Heart right ventricle (tissue), 16 donors: Measurements from ENCODE around the gene ALDH3B1. TPM values are rescaled to one million over a fixed set of nuclear protein-coding genes. Genes with fewer than 3 reads are reported as not detected.

ENCODE experiments used
- ATAC-seq, 8 donors: fragments of 200-7000 bp; cut with Tn5 transposase; one replicate each; pipeline ENCODE4 v1.9.1; 2020; ENCODE audit warnings: mild to moderate bottlenecking in 8 of 8, moderate library complexity in 8 of 8, moderate number of reproducible peaks in 1 of 8
- DNase-seq, 2 donors: peaks; one replicate each; pipeline ENCODE4 v3.0.0-alpha.2; 2020
- H3K27ac ChIP-seq, 10 donors: fragments of 200-600 bp; sonication (generic) in 2 of 10; one replicate each; pipeline versions ENCODE4 v1.5.0 to v1.8.0; 2020 to 2022; ENCODE audit warnings: mild to moderate bottlenecking in 3 of 10
- H3K27me3 ChIP-seq, 7 donors: fragments of 200-600 bp; one replicate each; pipeline ENCODE4 v1.8.0; 2021 to 2022; ENCODE audit warnings: mild to moderate bottlenecking in 2 of 7
- H3K36me3 ChIP-seq, 9 donors: fragments of 200-600 bp; sonication (generic) in 1 of 9; one replicate each; pipeline versions ENCODE4 v1.5.0 to v1.8.0; 2020 to 2022; ENCODE audit warnings: mild to moderate bottlenecking in 2 of 9
- H3K4me1 ChIP-seq, 9 donors: fragments of 200-600 bp; sonication (generic) in 1 of 9; one replicate each; pipeline versions ENCODE4 v1.5.0 to v1.8.0; 2020 to 2022; ENCODE audit warnings: mild to moderate bottlenecking in 4 of 9
- H3K4me3 ChIP-seq, 10 donors: fragments of 200-600 bp; sonication (generic) in 2 of 10; one replicate each; pipeline versions ENCODE4 v1.5.0 to v1.8.0; 2020 to 2022; ENCODE audit warnings: mild to moderate bottlenecking in 7 of 10, moderate library complexity in 2 of 10
- H3K9me3 ChIP-seq, 11 donors: fragments of 200-600 bp in 10 of 11; sonication (generic) in 2 of 11; one replicate each; pipeline versions ENCODE4 v1.5.0 to v1.8.0; 2013 to 2022; ENCODE audit warnings: mild to moderate bottlenecking in 2 of 11, control low read depth in 1 of 11, moderate library complexity in 1 of 11
- CTCF ChIP-seq, 9 donors: fragments of 200-600 bp; sonication (generic) in 2 of 9; IDR thresholded peaks; one replicate each; pipeline versions ENCODE4 v1.5.0 to v1.8.0; 2021 to 2022; ENCODE audit warnings: antibody characterized with exemption in 9 of 9, mild to moderate bottlenecking in 5 of 9, moderate library complexity in 1 of 9
- WGBS, 2 donors: extraction: QIAGEN DNeasy Blood & Tissue Kit; methylation state at CpG; one replicate each; pipeline ENCODE4 v1.1.7; 2013; ENCODE audit warnings: inconsistent platforms in 1 of 2; 5-methylcytosine and 5-hydroxymethylcytosine counted together
- intact Hi-C, 10 donors: fragments of 100-400 bp; cut with DNase I; formaldehyde crosslinking; loops; one replicate each; pipeline versions ENCODE4 v1.11.1 to v1.14.2; 2022
- polyA plus RNA-seq, 2 donors: library from polyadenylated mRNA; stranded (reverse); fragments of 200-250 nt; gene quantifications; one replicate each; pipeline ENCODE4 v1.2.3, GENCODE V29; 2013
- total RNA-seq, 10 donors: library from RNA; stranded (reverse); fragmentation: NEBNext Ultra II Directional in 3 of 10; extraction: Animal tissue kit (Norgen Biotek cat#: 25700) in 3 of 10; gene quantifications; one replicate each; pipeline versions ENCODE4 v1.2.1 to v1.2.4, GENCODE V29; 2021 to 2023
- donor health status: Arrhythmogenic right ventricular cardiomyopathy.
- donor health status: ischemic (EF 13 %, LVEDD 7.1; RV severe dilation, severe dysfunction).
- donor health status: healthy with polysubstance abuse.
- donor health status: DM: no; HTN: yes; CAD: no.
- donor health status: DM: no; HTN: no; CAD: no.
- donor health status: ischemic (EF 25% LVEDD 6.9; RV normal size, moderate dysfunction).
- donor health status: ischemic (EF 25% LVEDD 5.7; RV mildly dilated, moderate dysfunction).
- donor health status: healthy.
- donor health status: DM: yes; HTN: yes; CAD: no.
- donor health status: Ischemic cardiomyopathy.
- donor health status: ischemic (EF 35%, LVEDD 5.7; RV mildly dilated, moderate dysfunction).
- donor health status: nonischemic (EF 11% LVEDD 7.7; RV severe dilation, severe dysfunction).
- donor health status: DM: yes; HTN: yes; CAD: no.
- donor health status: PGD.
- donor health status: ischemic (EF 29% LVEDD 5.4; RV normal size, mild dysfunction).
- donor health status: nonischemic (EF 23%, LVEDD 6.1; RV moderate dilation, normal function).

Gene ALDH3B1
- total and polyA plus RNA-seq, 12 donors = 2.1 to 11.0 (median 4.3) TPM

DNA sequence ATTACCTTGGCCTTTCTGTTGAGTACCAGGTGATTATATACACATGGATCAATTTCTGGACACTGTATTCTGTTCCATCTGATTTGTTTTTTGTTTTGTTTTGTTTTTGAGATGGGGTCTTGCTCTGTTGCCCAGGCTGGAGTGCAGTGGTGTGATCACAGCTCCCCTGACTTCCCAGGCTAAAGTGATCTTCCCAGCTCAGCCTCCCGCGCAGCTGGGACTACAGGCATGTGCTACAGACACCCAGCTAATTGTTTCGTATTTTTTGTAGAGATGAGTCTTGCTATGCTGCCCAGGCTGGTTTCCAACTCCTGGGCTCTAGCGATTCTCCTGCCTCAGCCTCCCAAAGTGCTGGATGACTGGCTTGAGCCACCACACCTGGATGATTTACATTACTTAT, 47.7 kb downstream of the ALDH3B1 start:
- no peak for TF ChIP-seq CTCF (IDR thresholded peaks at IDR 0.05)
- Histone ChIP-seq H3K27me3 (no peaks in the 10 kb centered on the region), H3K4me3 (no peak overlapping the region), H3K9me3 (no peaks in the 10 kb centered on the region), H3K4me1 (no peaks in the 10 kb centered on the region), H3K36me3 (peaks cover 0 to 61% (median 7%) of the 10 kb centered on the region in 9 donors), H3K27ac (no peak overlapping the region)
- no peak for ATAC-seq
- intact Hi-C loops = no loop called here
- no peak for DNase-seq
- 97 to 99% methylated on average over 4 of the region's 4 CpGs for WGBS, 2 donors

DNA sequence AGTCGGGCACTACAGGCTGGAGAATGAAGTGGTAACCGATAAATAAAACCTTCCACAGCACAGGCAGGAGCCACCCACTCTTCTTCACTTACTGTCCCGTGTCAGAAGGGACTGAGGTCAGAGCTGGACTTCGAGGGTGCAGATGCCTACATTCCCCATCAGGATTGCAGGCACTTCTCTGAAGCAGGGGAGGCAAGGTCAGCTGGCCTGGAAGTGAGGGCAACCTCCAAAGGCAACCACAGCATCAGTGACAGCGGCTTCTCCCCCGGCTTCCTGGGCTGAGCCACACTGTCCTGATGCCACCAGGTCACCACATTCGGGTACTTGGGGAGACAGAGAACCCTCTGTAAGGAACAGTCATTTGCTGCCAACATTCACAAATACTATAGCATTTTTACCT, 51.4 kb downstream of the ALDH3B1 start:
- TF ChIP-seq CTCF (IDR thresholded peaks at IDR 0.05) = no peak

DNA sequence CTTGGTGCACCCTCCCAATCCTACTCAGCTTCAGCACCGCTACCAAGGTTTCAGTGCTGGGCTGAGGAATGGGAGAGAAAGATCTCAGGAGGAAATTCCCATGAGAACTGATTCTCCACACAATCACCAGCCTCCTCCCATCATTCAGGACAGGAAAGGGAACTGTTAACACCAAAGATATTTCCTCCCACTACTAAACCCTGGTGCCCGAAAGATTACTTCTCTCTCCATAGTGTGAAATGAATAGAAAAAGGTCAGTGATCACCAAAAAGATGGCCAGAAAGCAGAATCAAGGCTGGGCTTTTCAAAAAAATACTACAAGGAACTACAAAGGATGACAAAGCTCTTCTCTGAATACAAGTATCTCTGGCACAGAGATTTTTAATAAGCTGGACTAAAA, 54.8 kb downstream of the ALDH3B1 start:
- H3K27me3 ChIP-seq = no peaks in the 10 kb centered on the region
- H3K4me1 ChIP-seq = peaks cover 0 to 12% (median 4%) of the 10 kb centered on the region in 9 donors
- H3K4me3 ChIP-seq = no peak overlapping the region
- peak overlapping the region in 1 of 10 donors; percentile 30 for H3K27ac ChIP-seq
- ATAC-seq (peak in 1 of 8 donors; percentile 33), DNase-seq (no peak)
- peaks cover 0 to 99% (median 56%) of the 10 kb centered on the region in 9 donors for H3K36me3 ChIP-seq
- no peaks in the 10 kb centered on the region for H3K9me3 ChIP-seq
- intact Hi-C loops = loop anchor here in 1 of 10 donors (10.0 kb wide), 1 partner anchor 140 kb away; no protein-coding TSS in a partner anchor
- TF ChIP-seq CTCF (IDR thresholded peaks at IDR 0.05) = no peak
- 65 to 81% methylated on average over 2 of the region's 2 CpGs for WGBS, 2 donors

More for the DNA sequence above, 51.4 kb downstream of the ALDH3B1 start:
- Histone ChIP-seq H3K27me3 (no peaks in the 10 kb centered on the region), H3K4me3 (no peak overlapping the region), H3K9me3 (no peaks in the 10 kb centered on the region), H3K36me3 (peaks cover 0 to 84% (median 32%) of the 10 kb centered on the region in 9 donors), H3K4me1 (peaks cover 0 to 12% (median 4%) of the 10 kb centered on the region in 9 donors), H3K27ac (no peak overlapping the region)
- no peak for DNase-seq
- intact Hi-C loops = loop anchor here in 1 of 10 donors (10.0 kb wide), 1 partner anchor 143 kb away; no protein-coding TSS in a partner anchor
- ATAC-seq = no peak
- 95 to 96% methylated on average over 7 of the region's 7 CpGs for WGBS, 2 donors

DNA sequence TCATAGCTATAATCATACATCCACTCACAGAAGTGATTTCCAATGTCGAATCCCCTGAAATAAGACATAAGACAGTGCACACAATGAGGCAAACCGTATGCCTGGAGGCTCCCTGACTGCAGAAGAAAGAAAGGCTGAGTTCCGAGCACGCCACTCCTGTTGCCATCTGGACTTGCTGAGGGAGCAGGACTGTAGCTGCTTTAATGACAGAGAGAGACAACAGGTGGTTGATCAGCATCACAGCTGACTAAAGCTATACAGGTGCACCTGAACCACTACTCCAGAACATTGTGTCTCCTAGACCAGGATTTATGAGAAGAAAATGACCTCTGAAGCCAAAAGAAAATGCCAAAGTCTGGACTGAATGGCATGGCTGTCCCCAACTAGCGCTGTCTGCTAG, 55.7 kb downstream of the ALDH3B1 start:
- Histone ChIP-seq H3K36me3 (peaks cover 0 to 99% (median 62%) of the 10 kb centered on the region in 9 donors), H3K27ac (no peak overlapping the region), H3K9me3 (no peaks in the 10 kb centered on the region), H3K4me1 (peaks cover 0 to 12% (median 4%) of the 10 kb centered on the region in 9 donors), H3K4me3 (no peak overlapping the region), H3K27me3 (no peaks in the 10 kb centered on the region)
- 91 to 96% methylated on average over 5 of the region's 5 CpGs for WGBS, 2 donors
- ATAC-seq (no peak), DNase-seq (no peak)
- intact Hi-C loops = loop anchor here in 1 of 10 donors (10.0 kb wide), 1 partner anchor 139 kb away; no protein-coding TSS in a partner anchor
- no peak for TF ChIP-seq CTCF (IDR thresholded peaks at IDR 0.05)
